ENCODE measurements around the gene COL4A2. TPM values are rescaled to one million over a fixed set of nuclear protein-coding genes. Genes with fewer than 3 reads are reported as not detected.
"Not testable (repeated sequence)": the region's sequence is repeated elsewhere in the genome, so short reads cannot be mapped to it uniquely, and the experiment has no call there.

Gene COL4A2
- total RNA-seq, 1 donor from 2014 or later: 1,736 TPM

DNA sequence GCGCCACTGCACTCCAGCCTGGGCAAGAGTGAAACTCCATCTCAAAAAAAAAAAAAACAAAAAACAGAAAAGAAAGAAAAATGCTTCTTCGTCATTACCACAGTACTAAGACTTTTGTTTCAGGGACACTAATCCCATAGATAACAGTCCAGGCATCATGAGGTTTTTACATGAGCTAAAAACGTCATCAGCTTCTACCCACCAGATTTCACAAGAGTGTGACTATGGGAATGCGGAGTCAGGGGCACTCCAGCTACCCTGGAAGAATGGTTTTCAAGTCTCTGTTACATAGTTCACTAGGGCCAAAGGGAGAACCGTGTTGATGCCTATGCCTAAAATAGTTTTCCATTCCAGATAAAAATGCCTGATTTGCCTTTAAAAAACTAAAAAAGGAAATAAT, 221.3 kb downstream of the COL4A2 start:
- DNase-seq (ENCODE audit: low read depth): no peak
- TF ChIP-seq, protein P1, sequence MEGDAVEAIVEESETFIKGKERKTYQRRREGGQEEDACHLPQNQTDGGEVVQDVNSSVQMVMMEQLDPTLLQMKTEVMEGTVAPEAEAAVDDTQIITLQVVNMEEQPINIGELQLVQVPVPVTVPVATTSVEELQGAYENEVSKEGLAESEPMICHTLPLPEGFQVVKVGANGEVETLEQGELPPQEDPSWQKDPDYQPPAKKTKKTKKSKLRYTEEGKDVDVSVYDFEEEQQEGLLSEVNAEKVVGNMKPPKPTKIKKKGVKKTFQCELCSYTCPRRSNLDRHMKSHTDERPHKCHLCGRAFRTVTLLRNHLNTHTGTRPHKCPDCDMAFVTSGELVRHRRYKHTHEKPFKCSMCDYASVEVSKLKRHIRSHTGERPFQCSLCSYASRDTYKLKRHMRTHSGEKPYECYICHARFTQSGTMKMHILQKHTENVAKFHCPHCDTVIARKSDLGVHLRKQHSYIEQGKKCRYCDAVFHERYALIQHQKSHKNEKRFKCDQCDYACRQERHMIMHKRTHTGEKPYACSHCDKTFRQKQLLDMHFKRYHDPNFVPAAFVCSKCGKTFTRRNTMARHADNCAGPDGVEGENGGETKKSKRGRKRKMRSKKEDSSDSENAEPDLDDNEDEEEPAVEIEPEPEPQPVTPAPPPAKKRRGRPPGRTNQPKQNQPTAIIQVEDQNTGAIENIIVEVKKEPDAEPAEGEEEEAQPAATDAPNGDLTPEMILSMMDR (IDR thresholded peaks at IDR 0.05; ENCODE audit: insufficient read depth, low read length, poor library complexity, severe bottlenecking): no peak
- Histone ChIP-seq H3K36me3 (ENCODE audit: control insufficient read depth, insufficient read depth, low read length) (no peaks in the 10 kb centered on the region), H3K4me3 (ENCODE audit: low read depth, low read length) (no peak overlapping the region), H3K27me3 (ENCODE audit: control insufficient read depth, insufficient read depth, low read length) (no peaks in the 10 kb centered on the region)

GRCh38 chr13:110528911-110529310, 221.8 kb downstream of the COL4A2 start:
- no peaks in the 10 kb centered on the region for H3K27me3 ChIP-seq (ENCODE audit: control insufficient read depth, insufficient read depth, low read length)
- TF ChIP-seq, protein P1 (IDR thresholded peaks at IDR 0.05; ENCODE audit: insufficient read depth, low read length, poor library complexity, severe bottlenecking): no peak
- H3K4me3 ChIP-seq (ENCODE audit: low read depth, low read length): no peak overlapping the region
- no peaks in the 10 kb centered on the region for H3K36me3 ChIP-seq (ENCODE audit: control insufficient read depth, insufficient read depth, low read length)
- DNase-seq (ENCODE audit: low read depth): no peak

DNA sequence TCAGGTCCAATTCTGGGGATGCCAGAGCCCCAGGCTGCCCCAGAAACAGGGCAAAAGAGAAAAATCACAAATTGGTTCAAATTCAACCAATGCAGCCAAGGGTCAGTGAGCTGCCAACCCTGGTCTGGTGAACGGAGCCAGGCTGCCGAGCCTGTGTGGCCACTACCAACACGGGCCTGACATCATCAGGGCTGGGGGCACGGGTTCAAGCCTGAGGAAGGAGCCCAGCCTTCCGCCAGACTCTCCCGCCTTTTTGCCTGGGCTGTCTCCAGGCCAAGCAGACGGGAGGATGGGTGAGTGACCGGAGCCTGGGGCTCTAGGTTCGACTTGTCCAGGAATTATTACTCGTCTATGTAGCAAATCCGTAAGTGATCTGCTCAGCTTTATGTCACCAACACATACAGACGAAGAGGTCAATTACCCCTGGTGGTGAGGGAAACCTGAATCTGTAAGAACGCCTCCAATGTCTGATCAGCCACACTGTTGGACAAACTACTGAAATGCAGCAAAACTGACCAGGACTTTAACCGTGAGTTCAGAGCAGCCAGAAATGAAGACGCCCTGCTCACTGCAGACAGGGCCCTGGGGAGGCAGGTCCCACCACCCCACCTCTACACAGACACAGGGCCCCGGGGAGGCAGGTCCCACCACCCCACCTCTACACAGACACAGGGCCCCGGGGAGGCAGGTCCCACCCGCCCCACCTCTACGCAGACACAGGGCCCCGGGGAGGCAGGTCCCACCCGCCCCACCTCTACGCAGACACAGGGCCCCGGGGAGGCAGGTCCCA, 222.6 kb downstream of the COL4A2 start:
- H3K36me3 ChIP-seq (ENCODE audit: control insufficient read depth, insufficient read depth, low read length): no peaks in the 10 kb centered on the region
- H3K4me3 ChIP-seq (ENCODE audit: low read depth, low read length): no peak overlapping the region
- H3K27me3 ChIP-seq (ENCODE audit: control insufficient read depth, insufficient read depth, low read length): no peaks in the 10 kb centered on the region
- TF ChIP-seq, protein P1 (IDR thresholded peaks at IDR 0.05; ENCODE audit: insufficient read depth, low read length, poor library complexity, severe bottlenecking): no peak
- DNase-seq (ENCODE audit: low read depth): no peak

GRCh38 chr13:110531100-110531499, 224.0 kb downstream of the COL4A2 start:
- Histone ChIP-seq H3K27me3 (ENCODE audit: control insufficient read depth, insufficient read depth, low read length) (no peaks in the 10 kb centered on the region), H3K4me3 (ENCODE audit: low read depth, low read length) (no peak overlapping the region), H3K36me3 (ENCODE audit: control insufficient read depth, insufficient read depth, low read length) (no peaks in the 10 kb centered on the region)
- DNase-seq (ENCODE audit: low read depth): no peak
- TF ChIP-seq, protein P1 (IDR thresholded peaks at IDR 0.05; ENCODE audit: insufficient read depth, low read length, poor library complexity, severe bottlenecking): no peak

- no peaks in the 10 kb centered on the region for H3K27me3 ChIP-seq (ENCODE audit: control insufficient read depth, insufficient read depth, low read length)
- H3K4me3 ChIP-seq (ENCODE audit: low read depth, low read length): no peak overlapping the region
- TF ChIP-seq, protein P1 (IDR thresholded peaks at IDR 0.05; ENCODE audit: insufficient read depth, low read length, poor library complexity, severe bottlenecking): no peak
- H3K36me3 ChIP-seq (ENCODE audit: control insufficient read depth, insufficient read depth, low read length): no peaks in the 10 kb centered on the region
- no peak for DNase-seq (ENCODE audit: low read depth)
Observed at GRCh38 chr13:110531671-110532083, 224.6 kb downstream of the COL4A2 start.

- H3K36me3 ChIP-seq (ENCODE audit: control insufficient read depth, insufficient read depth, low read length); H3K27me3 ChIP-seq (ENCODE audit: control insufficient read depth, insufficient read depth, low read length); H3K4me3 ChIP-seq (ENCODE audit: low read depth, low read length); DNase-seq (ENCODE audit: low read depth): not testable (repeated sequence)
Observed at GRCh38 chr13:110532258-110532657, 225.2 kb downstream of the COL4A2 start.
